HG02678 (cell line): Measurements from ENCODE around the gene MTG2.

Experiments
- ATAC-seq: cut with Tn5 transposase; IDR thresholded peaks from one replicate; pipeline ENCODE4 v1.9.1; 2021; ENCODE audit warnings: mild to moderate bottlenecking, moderate library complexity; ENCODE audit not compliant: unreplicated experiment

MTG2 gene

DNA sequence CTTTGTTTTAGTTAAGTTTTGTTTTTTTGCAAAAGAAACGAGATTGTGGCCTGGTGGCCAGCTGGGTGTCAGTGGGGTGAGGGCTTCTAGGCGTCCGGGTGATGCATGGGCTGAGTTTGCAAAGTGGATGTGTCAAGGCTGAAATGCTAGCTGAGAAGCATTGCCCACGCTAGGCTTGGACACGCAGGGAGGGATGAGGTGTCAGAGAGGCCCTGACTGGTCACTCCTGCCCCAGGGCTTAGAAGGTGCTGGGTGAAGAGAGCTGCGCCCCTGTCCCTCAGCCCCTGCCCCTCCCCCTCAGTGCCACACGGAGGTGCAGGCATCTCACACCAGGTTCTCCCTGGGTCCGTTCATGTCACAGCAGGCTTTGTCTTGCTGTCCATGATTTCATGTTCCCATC lies 63.6 kb downstream of the MTG2 start:
- no peak for ATAC-seq

DNA sequence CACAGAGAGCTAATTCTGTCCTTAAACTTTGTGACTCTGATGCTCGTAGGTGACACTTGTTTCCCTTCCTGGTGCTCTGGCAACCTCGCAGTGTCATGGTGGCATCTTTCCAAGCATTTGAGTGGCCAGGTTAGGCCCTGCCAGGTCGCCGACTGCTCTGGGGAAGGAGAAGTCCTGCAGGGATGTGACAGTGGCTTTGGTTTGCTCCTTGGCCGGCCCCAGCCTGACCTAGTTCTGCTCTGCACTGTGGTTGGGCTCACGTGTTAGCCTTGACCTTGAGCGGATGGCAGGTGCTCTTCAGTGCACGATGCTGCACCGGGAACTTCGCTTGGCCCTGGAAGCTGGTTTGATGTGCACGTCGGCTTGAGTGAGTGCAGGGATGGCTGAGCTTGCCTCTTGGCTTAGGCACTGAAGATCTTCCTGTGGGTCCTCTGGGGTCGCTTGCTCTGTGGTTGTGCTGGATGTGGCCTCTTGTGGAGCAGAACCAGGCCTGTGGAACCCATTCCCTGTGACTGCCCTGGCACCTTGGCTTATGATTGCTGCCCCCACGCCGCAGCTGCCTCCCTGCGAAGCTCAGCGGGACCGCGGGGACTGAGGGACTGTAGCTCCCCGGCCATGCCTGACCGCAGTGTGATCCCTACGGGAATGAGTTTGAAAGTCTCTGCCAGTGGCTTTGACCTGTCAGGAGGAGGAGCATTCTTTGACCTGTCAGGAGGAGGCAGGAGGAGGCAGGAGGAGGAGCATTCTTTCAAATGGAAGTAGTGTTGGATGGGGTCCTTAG lies 64.2 kb downstream of the MTG2 start:
- no peak for ATAC-seq

DNA sequence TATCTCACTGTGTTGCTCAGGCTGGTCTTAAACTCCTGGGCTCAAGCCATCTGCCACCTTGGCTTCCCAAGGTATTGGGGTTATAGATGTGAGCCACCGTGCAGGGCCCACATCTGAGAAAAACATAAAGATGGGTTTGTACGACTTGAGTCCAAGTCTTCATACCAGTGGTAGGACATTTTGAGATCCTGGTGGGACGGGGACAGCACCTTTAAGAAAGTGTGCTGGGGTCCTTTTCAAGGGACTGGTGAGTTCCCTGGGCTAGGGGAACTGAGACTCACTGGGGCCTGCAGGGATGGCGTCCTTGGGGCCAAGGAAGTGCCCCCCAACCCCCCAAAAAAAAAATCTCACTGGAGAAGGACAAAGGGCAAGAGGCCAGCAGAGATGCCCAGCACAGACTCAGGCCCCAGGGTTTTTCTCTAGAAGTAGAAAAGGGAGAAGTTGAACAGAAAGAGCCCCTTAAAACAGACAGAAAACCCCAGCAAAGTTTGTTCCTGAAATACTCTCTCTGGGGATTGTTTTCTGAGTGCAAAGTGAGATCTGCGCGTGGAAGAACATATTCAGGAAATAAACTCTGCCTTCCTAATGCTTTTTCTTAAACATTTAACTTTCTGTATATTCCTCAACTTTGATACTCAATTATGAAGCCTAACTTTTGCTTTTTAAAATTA lies 66.2 kb downstream of the MTG2 start:
- ATAC-seq, result no peak

DNA sequence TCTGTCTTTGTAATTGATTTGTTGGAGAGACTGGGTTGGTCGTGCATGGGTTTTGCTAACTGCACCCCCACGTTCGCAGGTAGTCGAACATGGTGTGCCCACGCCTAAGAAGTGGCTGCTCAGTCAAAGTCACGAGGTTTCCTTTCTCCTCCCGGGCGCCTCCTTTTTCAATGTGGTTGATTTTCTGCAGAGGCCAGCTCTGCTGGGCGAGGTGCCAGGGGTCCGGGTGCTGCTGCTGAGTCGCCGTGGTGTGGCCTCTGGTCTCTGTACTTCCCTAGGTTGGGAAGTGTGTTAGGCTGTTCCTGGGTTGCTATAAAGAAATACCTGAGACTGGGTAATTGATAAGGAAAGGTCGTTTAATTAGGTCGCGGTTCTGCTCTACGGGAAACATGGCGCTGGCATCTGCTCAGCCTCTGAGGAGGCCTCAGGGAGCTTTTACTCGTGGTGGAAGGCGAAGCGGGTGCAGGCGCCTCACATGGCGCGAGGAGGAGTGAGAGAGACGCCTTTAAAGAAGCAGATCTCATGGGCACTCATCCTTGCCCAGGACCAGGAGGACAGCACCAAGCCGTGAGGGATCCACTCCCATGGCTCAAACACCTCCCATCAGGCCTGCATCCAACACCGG lies 69.6 kb downstream of the MTG2 start:
- ATAC-seq, result no peak
